Karpas-422 (cell line): ENCODE data around the gene PRKCQ. TPM values are rescaled to one million over a fixed set of nuclear protein-coding genes. Genes with fewer than 3 reads are reported as not detected.

Experiments used
- DNase-seq: peaks from one replicate; pipeline ENCODE4 v3.0.0-alpha.2; 2015
- H2AFZ ChIP-seq: fragments of 200-600 bp; sonication (generic); 2 replicates; pipeline ENCODE4 v1.6.1; 2014; ENCODE audit warnings: antibody characterized with exemption, low read length, mixed read lengths
- H3K27ac ChIP-seq: fragments of 200-600 bp; sonication (generic); 2 replicates; pipeline ENCODE4 v1.5.1; 2014; ENCODE audit warnings: mild to moderate bottlenecking, low read length, moderate library complexity
- H3K27me3 ChIP-seq: fragments of 200-600 bp; sonication (generic); 2 replicates; pipeline ENCODE4 v1.6.1; 2014; ENCODE audit warnings: low read length, mixed read lengths
- H3K36me3 ChIP-seq: fragments of 200-600 bp; sonication (generic); 2 replicates; pipeline ENCODE4 v1.6.1; 2014; ENCODE audit warnings: low read length, mixed read lengths; ENCODE audit not compliant: insufficient read depth
- H3K4me1 ChIP-seq: fragments of 200-600 bp; sonication (generic); 2 replicates; pipeline ENCODE4 v1.6.1; 2014; ENCODE audit warnings: mild to moderate bottlenecking, low read length, mixed read lengths
- H3K4me2 ChIP-seq: fragments of 200-600 bp; sonication (generic); 2 replicates; pipeline ENCODE4 v1.6.1; 2014; ENCODE audit warnings: low read length, low read depth, mild to moderate bottlenecking; ENCODE audit not compliant: poor library complexity, severe bottlenecking
- H3K4me3 ChIP-seq: fragments of 200-600 bp; sonication (generic); 2 replicates; pipeline ENCODE4 v1.5.1; 2014; ENCODE audit warnings: mild to moderate bottlenecking, antibody characterized with exemption, low read length, mixed read lengths
- H3K79me2 ChIP-seq: fragments of 200-600 bp; sonication (generic); 2 replicates; pipeline ENCODE4 v1.6.1; 2014; ENCODE audit warnings: mild to moderate bottlenecking, low read length, mixed read lengths
- H3K9ac ChIP-seq: fragments of 200-600 bp; sonication (generic); 2 replicates; pipeline ENCODE4 v1.6.0; 2014; ENCODE audit warnings: low read length
- H3K9me2 ChIP-seq: fragments of 200-600 bp; sonication (generic), shearing (Covaris generic); replicated peaks from 2 replicates; pipeline ENCODE4 v1.6.0; 2014; ENCODE audit warnings: mild to moderate bottlenecking, low read length, moderate library complexity; ENCODE audit not compliant: insufficient read depth
- H3K9me3 ChIP-seq: fragments of 300-700, 200-600 bp; sonication (generic); 2 replicates; pipeline ENCODE4 v1.6.1; 2014; ENCODE audit warnings: low read length, mixed read lengths
- H4K20me1 ChIP-seq: fragments of 200-600 bp; sonication (generic); 2 replicates; pipeline ENCODE4 v1.6.1; 2014; ENCODE audit warnings: mild to moderate bottlenecking, antibody characterized with exemption, low read length, low read depth; ENCODE audit not compliant: insufficient read depth
- total RNA-seq: library from RNA; depleted of rRNA; stranded (reverse); fragments of >200 nt; shearing (Covaris generic); gene quantifications from 2 replicates; pipeline ENCODE4 v1.2.3, GENCODE V29; 2014; ENCODE audit warnings: low replicate concordance

The PRKCQ gene
- total RNA-seq, 1 experiment from 2014 or later: not detected

DNA sequence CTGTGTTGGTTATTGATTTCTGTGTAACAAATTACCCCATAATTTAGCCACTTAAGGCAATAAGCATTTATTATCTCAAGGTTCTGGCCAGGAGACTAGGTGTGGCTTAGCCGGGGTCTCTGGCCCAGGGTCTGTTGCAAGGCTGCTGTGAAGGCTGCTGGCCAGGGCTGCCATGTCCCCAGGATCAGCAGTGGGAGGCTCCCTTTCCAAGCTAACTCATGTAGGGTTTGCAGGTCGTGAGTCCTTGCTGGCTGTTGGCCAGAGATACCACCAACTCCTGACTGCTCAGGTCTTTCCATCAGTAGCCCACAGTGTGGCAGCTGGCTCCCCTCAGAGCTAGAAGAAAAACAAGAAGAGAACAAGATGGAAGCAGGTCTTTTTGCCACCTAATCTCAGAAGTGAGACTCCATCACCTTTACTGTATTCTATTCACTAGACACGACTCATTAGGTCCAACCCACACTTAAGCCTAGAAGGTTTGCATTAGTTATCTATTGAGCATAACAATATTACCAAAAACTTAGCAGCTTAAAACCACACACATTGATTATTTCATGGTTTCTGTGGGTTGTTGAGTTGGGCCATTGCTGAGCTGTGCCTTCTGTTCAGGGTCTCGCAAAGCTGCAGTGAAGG is 191.7 kb downstream of the PRKCQ start:
- no peak overlapping the region for H3K27ac ChIP-seq

DNA sequence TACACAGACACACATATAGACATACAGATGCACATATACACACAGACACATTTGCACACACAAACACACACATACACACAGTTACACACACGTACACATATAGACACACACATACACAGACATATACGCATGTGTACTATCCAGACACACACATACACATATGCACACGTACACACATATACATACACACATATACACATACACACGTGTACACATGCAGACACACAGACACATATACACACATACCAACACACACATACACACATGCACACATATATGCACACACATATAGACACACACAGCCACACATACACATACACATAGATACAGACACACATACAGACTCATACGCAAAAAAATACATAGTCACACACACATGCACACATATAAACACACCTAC is 193.1 kb downstream of the PRKCQ start:
- no peaks in the 10 kb centered on the region for H3K36me3 ChIP-seq
- no peaks in the 10 kb centered on the region for H3K4me1 ChIP-seq
- no peak overlapping the region for H2AFZ ChIP-seq
- no peaks in the 10 kb centered on the region for H3K9me3 ChIP-seq
- no peaks in the 10 kb centered on the region for H4K20me1 ChIP-seq
- H3K9me2 ChIP-seq: no peaks in the 10 kb centered on the region
- no peak overlapping the region for H3K4me2 ChIP-seq
- H3K4me3 ChIP-seq: no peak overlapping the region
- H3K27ac ChIP-seq: no peak overlapping the region
- no peaks in the 10 kb centered on the region; the same call in 1 of the 2 replicates for H3K27me3 ChIP-seq
- no peaks in the 10 kb centered on the region for H3K79me2 ChIP-seq
- no peak for DNase-seq
- H3K9ac ChIP-seq: no peak overlapping the region

More for the DNA sequence above, 191.7 kb downstream of the PRKCQ start:
- H3K9me3 ChIP-seq: no peaks in the 10 kb centered on the region
- no peak overlapping the region for H3K4me2 ChIP-seq
- H2AFZ ChIP-seq: no peak overlapping the region
- H3K79me2 ChIP-seq: no peaks in the 10 kb centered on the region
- H3K27me3 ChIP-seq: no peaks in the 10 kb centered on the region; the same call in 1 of the 2 replicates
- no peaks in the 10 kb centered on the region for H3K9me2 ChIP-seq
- no peak overlapping the region for H3K4me3 ChIP-seq
- H3K9ac ChIP-seq: no peak overlapping the region
- no peaks in the 10 kb centered on the region for H3K4me1 ChIP-seq
- no peaks in the 10 kb centered on the region for H3K36me3 ChIP-seq
- H4K20me1 ChIP-seq: no peaks in the 10 kb centered on the region
- DNase-seq: no peak

DNA sequence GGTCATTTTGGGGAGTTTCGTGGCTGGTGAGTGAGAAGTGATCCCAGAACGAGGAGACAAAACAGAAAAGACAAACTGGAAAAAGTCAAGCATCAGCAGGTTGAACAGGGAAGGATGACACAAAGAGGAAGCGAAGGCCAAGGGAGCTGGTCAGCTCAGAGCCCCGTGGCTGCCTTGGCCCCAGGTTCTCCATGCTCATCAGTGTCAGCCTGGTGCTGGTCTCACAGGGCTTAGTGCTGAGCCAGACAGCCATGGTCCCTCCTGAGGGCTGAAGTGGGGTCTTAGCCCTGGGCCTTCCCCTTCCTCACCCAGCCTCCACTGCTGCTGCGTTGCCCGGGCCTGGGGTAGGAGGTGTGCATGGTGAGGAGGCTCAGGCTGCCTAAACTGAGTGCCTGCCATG is 193.7 kb downstream of the PRKCQ start:
- DNase-seq: no peak
- no peak overlapping the region for H3K27ac ChIP-seq
- no peaks in the 10 kb centered on the region for H3K9me2 ChIP-seq
- H3K4me3 ChIP-seq: no peak overlapping the region
- H4K20me1 ChIP-seq: no peaks in the 10 kb centered on the region
- no peak overlapping the region for H2AFZ ChIP-seq
- no peak overlapping the region for H3K4me2 ChIP-seq
- no peak overlapping the region for H3K9ac ChIP-seq
- H3K27me3 ChIP-seq: no peaks in the 10 kb centered on the region; the same call in 1 of the 2 replicates
- no peaks in the 10 kb centered on the region for H3K9me3 ChIP-seq
- no peaks in the 10 kb centered on the region for H3K4me1 ChIP-seq
- no peaks in the 10 kb centered on the region for H3K79me2 ChIP-seq
- no peaks in the 10 kb centered on the region for H3K36me3 ChIP-seq

DNA sequence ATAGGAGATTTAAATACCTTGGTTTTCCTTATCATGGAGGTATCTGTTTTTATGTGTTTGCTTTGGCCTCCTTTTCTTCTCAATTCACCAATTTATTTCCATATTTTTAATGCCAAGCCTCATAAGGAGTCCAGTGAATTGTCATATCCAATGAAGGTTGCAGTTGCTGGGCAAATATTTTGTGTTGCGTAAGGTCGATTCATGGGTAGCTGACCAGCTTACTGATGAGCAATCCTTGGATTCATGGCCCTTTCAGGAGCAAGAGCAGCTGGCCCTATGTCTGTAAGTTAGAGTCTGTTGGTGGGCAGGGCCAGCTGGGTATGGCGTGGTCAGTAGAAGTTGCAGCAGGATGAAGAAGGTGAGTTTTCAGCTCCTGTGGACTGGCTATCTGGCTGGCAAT is 194.4 kb downstream of the PRKCQ start:
- no peak overlapping the region for H3K27ac ChIP-seq
- H3K4me3 ChIP-seq: no peak overlapping the region
- H2AFZ ChIP-seq: no peak overlapping the region
- H3K27me3 ChIP-seq: no peaks in the 10 kb centered on the region; the same call in 1 of the 2 replicates
- no peak for DNase-seq
- H3K4me1 ChIP-seq: no peaks in the 10 kb centered on the region
- no peaks in the 10 kb centered on the region for H4K20me1 ChIP-seq
- no peaks in the 10 kb centered on the region for H3K36me3 ChIP-seq
- H3K9ac ChIP-seq: no peak overlapping the region
- no peaks in the 10 kb centered on the region for H3K79me2 ChIP-seq
- H3K9me3 ChIP-seq: no peaks in the 10 kb centered on the region
- H3K4me2 ChIP-seq: no peak overlapping the region
- H3K9me2 ChIP-seq: no peaks in the 10 kb centered on the region

DNA sequence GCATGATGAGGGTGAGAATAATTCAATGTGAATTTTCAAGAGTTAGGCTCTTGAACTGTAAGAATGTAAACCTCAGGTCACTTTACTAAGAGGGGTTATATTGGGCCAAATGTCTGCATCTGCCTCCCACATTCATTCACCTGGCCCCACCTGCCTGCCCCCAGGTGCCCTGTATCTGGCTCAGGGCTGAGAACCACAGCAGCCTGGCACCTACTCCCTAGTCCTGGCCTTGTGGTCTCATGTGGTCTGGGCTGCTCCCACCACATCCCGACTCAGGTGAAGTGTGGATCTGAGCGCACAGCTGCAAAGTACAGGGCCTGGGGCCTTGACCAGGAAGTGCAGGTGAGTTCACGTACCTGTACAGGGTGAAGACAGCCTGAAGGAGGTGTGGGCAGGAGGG is 195.2 kb downstream of the PRKCQ start:
- Histone ChIP-seq H4K20me1 (no peaks in the 10 kb centered on the region), H3K79me2 (no peaks in the 10 kb centered on the region)

DNA sequence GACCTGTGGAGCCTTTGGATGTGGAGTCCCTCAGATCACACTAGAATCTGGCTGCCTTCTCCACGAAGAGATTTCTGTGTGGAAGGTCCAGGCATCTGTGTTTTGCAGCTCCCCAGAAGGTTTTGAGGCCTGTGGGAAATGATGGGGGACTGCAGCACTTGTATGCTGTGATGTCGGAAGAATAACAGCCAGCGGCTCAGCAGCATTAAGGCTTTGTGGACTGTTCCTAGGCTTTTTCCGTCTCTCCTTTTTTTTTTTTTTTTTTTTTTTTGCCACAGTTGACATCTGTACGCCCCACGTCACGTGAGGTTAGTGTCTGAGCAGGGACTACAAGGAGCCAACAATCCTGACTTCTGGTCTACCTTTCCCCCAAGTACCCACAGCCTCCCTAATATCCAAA is 196.0 kb downstream of the PRKCQ start:
- H3K4me3 ChIP-seq: no peak overlapping the region
- no peak overlapping the region for H3K4me2 ChIP-seq
- no peak for DNase-seq
- H3K27ac ChIP-seq: no peak overlapping the region
- H3K9me3 ChIP-seq: peaks cover 7% of the 10 kb centered on the region
- no peaks in the 10 kb centered on the region for H3K9me2 ChIP-seq
- no peaks in the 10 kb centered on the region for H4K20me1 ChIP-seq
- no peak overlapping the region for H2AFZ ChIP-seq
- no peaks in the 10 kb centered on the region for H3K79me2 ChIP-seq
- H3K9ac ChIP-seq: no peak overlapping the region
- no peaks in the 10 kb centered on the region for H3K4me1 ChIP-seq
- H3K36me3 ChIP-seq: no peaks in the 10 kb centered on the region
- no peaks in the 10 kb centered on the region; the same call in 1 of the 2 replicates for H3K27me3 ChIP-seq

More for the DNA sequence above, 195.2 kb downstream of the PRKCQ start:
- Histone ChIP-seq H3K4me2 (no peak overlapping the region), H3K27ac (no peak overlapping the region), H3K4me3 (no peak overlapping the region), H3K9ac (no peak overlapping the region), H3K9me3 (peaks cover 2% of the 10 kb centered on the region), H3K36me3 (no peaks in the 10 kb centered on the region), H3K9me2 (no peaks in the 10 kb centered on the region), H2AFZ (no peak overlapping the region), H3K27me3 (no peaks in the 10 kb centered on the region; the same call in 1 of the 2 replicates), H3K4me1 (no peaks in the 10 kb centered on the region)
- no peak for DNase-seq

DNA sequence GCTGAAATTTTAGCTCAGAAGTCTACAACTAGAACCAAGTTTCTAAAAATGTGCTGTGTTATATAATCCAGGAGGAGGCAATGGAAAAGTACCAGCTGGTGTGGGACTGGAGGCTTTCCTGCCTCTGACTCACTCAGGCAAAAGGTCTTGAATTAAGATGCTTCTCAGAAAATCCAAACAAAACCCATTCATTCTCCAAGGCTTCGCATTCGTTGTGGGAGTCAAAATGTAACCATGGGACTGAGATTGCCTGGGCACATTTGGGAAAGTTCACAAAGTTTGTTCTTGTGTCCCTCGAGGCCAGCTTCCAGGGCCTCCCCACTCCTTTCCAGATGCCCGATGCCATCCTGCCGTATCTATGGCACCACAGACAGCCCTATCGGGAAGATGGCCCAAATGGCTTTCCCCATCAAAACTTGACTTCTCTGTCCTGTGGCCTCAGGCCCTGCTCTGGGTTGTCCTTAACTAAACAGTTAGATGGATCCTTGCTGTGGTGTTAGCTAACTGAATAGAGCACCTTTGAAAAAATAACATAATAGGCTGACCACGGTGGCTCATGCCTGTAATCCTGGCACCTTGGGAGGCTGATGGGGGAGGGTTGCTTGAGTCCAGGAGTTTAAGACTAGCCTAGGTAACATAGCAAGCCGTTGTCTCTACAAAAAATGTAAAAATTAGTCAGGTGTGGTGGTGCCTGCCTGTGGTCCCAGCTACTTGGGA is 196.8 kb downstream of the PRKCQ start:
- Histone ChIP-seq H3K4me1 (no peaks in the 10 kb centered on the region), H3K36me3 (no peaks in the 10 kb centered on the region), H3K27ac (no peak overlapping the region), H3K9ac (no peak overlapping the region), H3K27me3 (no peaks in the 10 kb centered on the region), H3K9me3 (peaks cover 8% of the 10 kb centered on the region), H3K79me2 (no peaks in the 10 kb centered on the region), H3K4me3 (no peak overlapping the region), H2AFZ (no peak overlapping the region), H4K20me1 (no peaks in the 10 kb centered on the region), H3K4me2 (no peak overlapping the region), H3K9me2 (no peaks in the 10 kb centered on the region)
- DNase-seq: no peak

DNA sequence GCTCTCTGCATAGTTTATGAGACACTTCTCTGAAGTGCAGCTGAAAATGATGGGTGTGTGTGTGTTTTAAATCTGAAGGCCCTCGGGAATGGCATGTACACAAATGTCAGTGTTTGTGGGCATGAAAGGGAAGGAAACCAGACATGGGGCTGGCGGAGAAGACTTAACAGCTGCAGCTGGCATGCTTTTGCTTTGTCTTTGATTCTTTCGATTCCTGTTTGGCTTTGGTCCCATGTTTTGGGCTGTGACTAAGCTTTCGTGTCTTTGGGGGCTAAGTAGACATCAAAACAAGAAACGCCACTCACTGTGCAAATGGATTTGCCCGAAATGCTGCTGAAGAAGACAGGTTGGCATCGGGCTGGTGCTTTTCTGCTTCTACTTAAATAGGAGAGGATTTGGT is 198.0 kb downstream of the PRKCQ start:
- no peak overlapping the region for H3K4me3 ChIP-seq
- peaks cover 8% of the 10 kb centered on the region for H3K9me3 ChIP-seq
- DNase-seq: no peak
- H3K79me2 ChIP-seq: no peaks in the 10 kb centered on the region
- no peak overlapping the region for H3K4me2 ChIP-seq
- H4K20me1 ChIP-seq: no peaks in the 10 kb centered on the region
- no peaks in the 10 kb centered on the region for H3K36me3 ChIP-seq
- no peaks in the 10 kb centered on the region for H3K9me2 ChIP-seq
- H3K27ac ChIP-seq: no peak overlapping the region
- no peaks in the 10 kb centered on the region for H3K4me1 ChIP-seq
- H2AFZ ChIP-seq: no peak overlapping the region
- H3K27me3 ChIP-seq: no peaks in the 10 kb centered on the region
- no peak overlapping the region for H3K9ac ChIP-seq
